Activated T-helper 17 cell treated with anti-CD3 and anti-CD28 coated beads, Interleukin-2, amount 50 U/mL, for 72 hours (primary cell): Measurements from ENCODE around the gene USP37. TPM values are rescaled to one million over a fixed set of nuclear protein-coding genes. Genes with fewer than 3 reads are reported as not detected.

Experiments used
- ATAC-seq: fragments of 150-1000 bp; cut with Tn5 transposase; replicated peaks from 2 replicates; pipeline ENCODE4 v1.10.0; 2021; ENCODE audit warnings: mild to moderate bottlenecking, moderate library complexity
- H3K27ac Mint-ChIP-seq: one replicate; pipeline ENCODE4 v1.8.0; 2022; ENCODE audit warnings: mixed read lengths
- H3K27me3 Mint-ChIP-seq: one replicate; pipeline ENCODE4 v1.8.0; 2022; ENCODE audit warnings: mixed read lengths
- H3K36me3 Mint-ChIP-seq: one replicate; pipeline ENCODE4 v1.8.0; 2022; ENCODE audit warnings: low read depth, mild to moderate bottlenecking, mixed read lengths
- H3K4me1 Mint-ChIP-seq: one replicate; pipeline ENCODE4 v1.8.0; 2022; ENCODE audit warnings: mixed read lengths
- H3K4me3 Mint-ChIP-seq: one replicate; pipeline ENCODE4 v1.8.0; 2022; ENCODE audit warnings: mild to moderate bottlenecking, mixed read lengths
- H3K9me3 Mint-ChIP-seq: one replicate; pipeline ENCODE4 v1.8.0; 2022; ENCODE audit warnings: mixed read lengths
- total RNA-seq, 2 donors: library from RNA; stranded (reverse); gene quantifications; one replicate each; pipeline ENCODE4 v1.2.3, GENCODE V29; 2022

USP37 gene
- total RNA-seq, 2 donors from 2014 or later: 37.3 to 111 TPM

- Mint-ChIP-seq H3K27ac (no peak overlapping the region), H3K4me3 (no peak overlapping the region), H3K9me3 (no peaks in the 10 kb centered on the region), H3K36me3 (peaks cover 96% of the 10 kb centered on the region), H3K4me1 (peaks cover 9% of the 10 kb centered on the region), H3K27me3 (no peaks in the 10 kb centered on the region)
- no peak for ATAC-seq
Observed at GRCh38 chr2:218523651-218524050, 44.5 kb downstream of the USP37 start.

GRCh38 chr2:218518876-218519275 is 49.3 kb downstream of the USP37 start:
- H3K4me3 Mint-ChIP-seq: no peak overlapping the region
- peaks cover 26% of the 10 kb centered on the region for H3K4me1 Mint-ChIP-seq
- H3K36me3 Mint-ChIP-seq: peaks cover 95% of the 10 kb centered on the region
- no peaks in the 10 kb centered on the region for H3K9me3 Mint-ChIP-seq
- peak overlapping the region; percentile 58 for H3K27ac Mint-ChIP-seq
- no peak for ATAC-seq
- H3K27me3 Mint-ChIP-seq: no peaks in the 10 kb centered on the region

GRCh38 chr2:218517434-218518206 is 50.5 kb downstream of the USP37 start:
- ATAC-seq: peak; percentile 57

GRCh38 chr2:218516614-218517013 is 51.5 kb downstream of the USP37 start:
- Mint-ChIP-seq H3K4me3 (no peak overlapping the region), H3K27me3 (no peaks in the 10 kb centered on the region), H3K9me3 (no peaks in the 10 kb centered on the region), H3K27ac (no peak overlapping the region), H3K36me3 (peaks cover 95% of the 10 kb centered on the region), H3K4me1 (peaks cover 26% of the 10 kb centered on the region)
- ATAC-seq: no peak

More at GRCh38 chr2:218517434-218518206, 50.5 kb downstream of the USP37 start:
- Mint-ChIP-seq H3K36me3 (peaks cover 95% of the 10 kb centered on the region), H3K9me3 (no peaks in the 10 kb centered on the region), H3K27ac (peak overlapping the region; percentile 7), H3K27me3 (no peaks in the 10 kb centered on the region), H3K4me1 (peaks cover 26% of the 10 kb centered on the region), H3K4me3 (no peak overlapping the region)

- Mint-ChIP-seq H3K27ac (no peak overlapping the region), H3K27me3 (no peaks in the 10 kb centered on the region), H3K4me3 (no peak overlapping the region), H3K36me3 (peaks cover 94% of the 10 kb centered on the region), H3K4me1 (peaks cover 21% of the 10 kb centered on the region), H3K9me3 (no peaks in the 10 kb centered on the region)
- ATAC-seq: no peak
Observed at GRCh38 chr2:218513676-218514075, 54.5 kb downstream of the USP37 start.

- peaks cover 4% of the 10 kb centered on the region for H3K4me1 Mint-ChIP-seq
- H3K9me3 Mint-ChIP-seq: no peaks in the 10 kb centered on the region
- no peaks in the 10 kb centered on the region for H3K27me3 Mint-ChIP-seq
- ATAC-seq: no peak
- peaks cover 93% of the 10 kb centered on the region for H3K36me3 Mint-ChIP-seq
- no peak overlapping the region for H3K27ac Mint-ChIP-seq
- no peak overlapping the region for H3K4me3 Mint-ChIP-seq
Observed at GRCh38 chr2:218508299-218508698, 59.9 kb downstream of the USP37 start.

- peaks cover 94% of the 10 kb centered on the region for H3K36me3 Mint-ChIP-seq
- peaks cover 4% of the 10 kb centered on the region for H3K4me1 Mint-ChIP-seq
- H3K27me3 Mint-ChIP-seq: no peaks in the 10 kb centered on the region
- no peak for ATAC-seq
- no peaks in the 10 kb centered on the region for H3K9me3 Mint-ChIP-seq
- H3K27ac Mint-ChIP-seq: no peak overlapping the region
- H3K4me3 Mint-ChIP-seq: no peak overlapping the region
Observed at GRCh38 chr2:218505754-218506371, 62.3 kb downstream of the USP37 start.

GRCh38 chr2:218501665-218502064 is 66.5 kb downstream of the USP37 start:
- no peak overlapping the region for H3K4me3 Mint-ChIP-seq
- no peak for ATAC-seq
- no peaks in the 10 kb centered on the region for H3K9me3 Mint-ChIP-seq
- no peak overlapping the region for H3K27ac Mint-ChIP-seq
- H3K27me3 Mint-ChIP-seq: no peaks in the 10 kb centered on the region
- peaks cover 94% of the 10 kb centered on the region for H3K36me3 Mint-ChIP-seq
- H3K4me1 Mint-ChIP-seq: no peaks in the 10 kb centered on the region

- Mint-ChIP-seq H3K4me3 (no peak overlapping the region), H3K4me1 (no peaks in the 10 kb centered on the region), H3K9me3 (no peaks in the 10 kb centered on the region), H3K27ac (no peak overlapping the region), H3K36me3 (peaks cover 94% of the 10 kb centered on the region), H3K27me3 (no peaks in the 10 kb centered on the region)
- ATAC-seq: no peak
Observed at GRCh38 chr2:218500501-218501060, 67.6 kb downstream of the USP37 start.

GRCh38 chr2:218485986-218486667 is 82.0 kb downstream of the USP37 start:
- H3K4me1 Mint-ChIP-seq: no peaks in the 10 kb centered on the region
- H3K9me3 Mint-ChIP-seq: no peaks in the 10 kb centered on the region
- peaks cover 100% of the 10 kb centered on the region for H3K36me3 Mint-ChIP-seq
- no peak overlapping the region for H3K27ac Mint-ChIP-seq
- ATAC-seq: no peak
- no peaks in the 10 kb centered on the region for H3K27me3 Mint-ChIP-seq
- H3K4me3 Mint-ChIP-seq: no peak overlapping the region

GRCh38 chr2:218482651-218483050 is 85.5 kb downstream of the USP37 start:
- Mint-ChIP-seq H3K4me1 (peaks cover 5% of the 10 kb centered on the region), H3K4me3 (no peak overlapping the region), H3K9me3 (no peaks in the 10 kb centered on the region), H3K36me3 (peaks cover 100% of the 10 kb centered on the region), H3K27ac (no peak overlapping the region), H3K27me3 (no peaks in the 10 kb centered on the region)
- no peak for ATAC-seq

- no peak overlapping the region for H3K4me3 Mint-ChIP-seq
- no peak overlapping the region for H3K27ac Mint-ChIP-seq
- no peak for ATAC-seq
- H3K4me1 Mint-ChIP-seq: peaks cover 5% of the 10 kb centered on the region
- no peaks in the 10 kb centered on the region for H3K27me3 Mint-ChIP-seq
- no peaks in the 10 kb centered on the region for H3K9me3 Mint-ChIP-seq
- H3K36me3 Mint-ChIP-seq: peaks cover 100% of the 10 kb centered on the region
Observed at GRCh38 chr2:218479595-218479994, 88.6 kb downstream of the USP37 start.

- Mint-ChIP-seq H3K27ac (no peak overlapping the region), H3K4me1 (peaks cover 5% of the 10 kb centered on the region), H3K36me3 (peaks cover 100% of the 10 kb centered on the region), H3K4me3 (no peak overlapping the region), H3K27me3 (no peaks in the 10 kb centered on the region), H3K9me3 (no peaks in the 10 kb centered on the region)
- ATAC-seq: no peak
Observed at GRCh38 chr2:218478544-218478943, 89.6 kb downstream of the USP37 start.

- no peaks in the 10 kb centered on the region for H3K27me3 Mint-ChIP-seq
- H3K36me3 Mint-ChIP-seq: peaks cover 100% of the 10 kb centered on the region
- peaks cover 5% of the 10 kb centered on the region for H3K4me1 Mint-ChIP-seq
- H3K9me3 Mint-ChIP-seq: no peaks in the 10 kb centered on the region
- no peak overlapping the region for H3K4me3 Mint-ChIP-seq
- ATAC-seq: no peak
- H3K27ac Mint-ChIP-seq: no peak overlapping the region
Observed at GRCh38 chr2:218477247-218477646, 90.9 kb downstream of the USP37 start.
